ENCODE measurements around the gene FIG4.
"Not testable (repeated sequence)": the region's sequence is repeated elsewhere in the genome, so short reads cannot be mapped to it uniquely, and the experiment has no call there.

The FIG4 gene

DNA sequence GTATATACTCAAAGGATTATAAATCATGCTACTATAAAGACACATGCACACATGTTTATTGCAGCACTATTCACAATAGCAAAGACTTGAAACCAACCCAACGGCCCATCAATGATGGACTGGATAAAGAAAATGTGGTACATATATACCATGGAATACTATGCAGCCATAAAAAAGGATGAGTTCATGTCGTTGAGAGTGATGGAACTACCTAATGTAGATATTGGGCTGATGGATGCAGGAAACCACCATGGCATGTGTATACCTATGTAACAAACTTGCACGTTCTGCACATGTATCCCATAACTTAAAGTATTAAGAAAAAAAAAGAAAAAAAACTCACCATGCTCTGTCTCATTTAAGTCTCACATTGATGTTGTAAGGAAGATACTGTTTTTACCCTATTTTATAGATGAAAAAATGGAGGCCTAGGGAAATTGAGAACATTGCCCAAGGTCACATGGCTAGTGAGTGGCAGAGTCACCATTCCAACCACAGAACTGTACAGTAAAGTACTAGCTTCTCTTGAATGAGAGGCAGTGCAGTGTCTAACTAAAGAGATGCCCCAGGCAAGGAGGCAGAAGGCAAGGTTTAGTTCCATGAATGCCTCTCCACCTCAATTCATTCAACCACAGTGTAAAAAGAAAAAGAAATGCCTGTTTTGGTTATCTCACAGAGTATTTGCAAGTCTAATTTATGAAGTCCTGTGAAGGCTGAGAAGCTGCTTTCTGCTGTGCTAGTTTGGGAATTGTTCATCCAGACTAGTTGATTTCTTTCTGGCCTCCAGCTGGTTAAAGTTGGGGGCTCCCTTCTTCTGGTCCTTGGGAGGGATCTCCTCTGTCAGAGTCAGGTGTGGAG is 68.2 kb downstream of the FIG4 start:
- DNase-seq (ENCODE audit: low spot score) = no peak
- Mint-ChIP-seq H3K4me1 (ENCODE audit: low read depth) (peaks cover 13% of the 10 kb centered on the region), H3K9me3 (peaks cover 15% of the 10 kb centered on the region), H3K27me3 (ENCODE audit: low read depth) (no peaks in the 10 kb centered on the region), H3K4me3 (no peak overlapping the region), H3K36me3 (ENCODE audit: low read depth) (peaks cover 17% of the 10 kb centered on the region), H3K27ac (no peak overlapping the region)

DNA sequence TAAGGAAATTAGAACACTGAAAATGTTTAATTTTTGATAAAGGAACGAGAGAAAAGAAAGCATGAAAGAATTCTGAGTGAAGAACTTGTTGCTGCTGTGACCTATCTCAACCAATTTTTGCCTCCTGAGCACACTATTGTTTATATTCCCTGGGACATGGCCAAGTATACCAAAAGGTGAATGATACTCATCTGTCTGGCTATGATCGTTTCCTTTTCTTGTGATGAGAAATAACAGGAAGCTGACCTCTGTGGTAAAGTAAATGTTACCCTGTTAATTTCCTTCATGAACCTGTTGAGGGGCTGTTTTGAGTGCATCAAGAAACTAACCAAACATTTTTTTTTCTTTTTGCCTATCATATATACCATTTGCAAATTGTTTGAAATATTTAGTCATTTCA is 69.1 kb downstream of the FIG4 start:
- no peaks in the 10 kb centered on the region for H3K27me3 Mint-ChIP-seq (ENCODE audit: low read depth)

DNA sequence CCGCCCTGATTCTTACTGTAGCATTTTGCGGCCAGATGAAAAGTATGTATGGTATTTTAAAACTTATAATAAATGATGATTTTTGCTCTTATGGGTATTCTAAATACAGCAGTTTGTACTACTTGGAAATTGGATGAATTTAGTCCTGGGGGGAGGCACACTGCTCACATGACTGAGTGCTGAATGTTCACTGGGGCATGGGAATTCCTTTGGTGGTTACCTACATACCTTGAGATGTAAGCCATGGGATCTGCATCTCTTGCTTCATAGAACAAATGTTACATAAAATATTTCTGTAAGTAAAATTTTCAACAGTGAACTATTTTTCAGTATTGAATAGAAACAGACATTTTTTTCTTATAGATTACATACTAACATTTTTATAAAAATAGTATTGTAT is 71.1 kb downstream of the FIG4 start:
- peaks cover 12% of the 10 kb centered on the region for H3K36me3 Mint-ChIP-seq (ENCODE audit: low read depth)
- H3K27ac Mint-ChIP-seq = no peak overlapping the region
- peaks cover 13% of the 10 kb centered on the region for H3K4me1 Mint-ChIP-seq (ENCODE audit: low read depth)
- peaks cover 8% of the 10 kb centered on the region for H3K9me3 Mint-ChIP-seq
- DNase-seq (ENCODE audit: low spot score) = no peak
- H3K27me3 Mint-ChIP-seq (ENCODE audit: low read depth) = no peaks in the 10 kb centered on the region
- no peak overlapping the region for H3K4me3 Mint-ChIP-seq

More for the DNA sequence above, 69.1 kb downstream of the FIG4 start:
- H3K4me1 Mint-ChIP-seq (ENCODE audit: low read depth) = peaks cover 13% of the 10 kb centered on the region
- no peak overlapping the region for H3K4me3 Mint-ChIP-seq
- no peak for DNase-seq (ENCODE audit: low spot score)
- H3K36me3 Mint-ChIP-seq (ENCODE audit: low read depth) = peaks cover 17% of the 10 kb centered on the region
- H3K27ac Mint-ChIP-seq = no peak overlapping the region
- H3K9me3 Mint-ChIP-seq = peaks cover 15% of the 10 kb centered on the region

DNA sequence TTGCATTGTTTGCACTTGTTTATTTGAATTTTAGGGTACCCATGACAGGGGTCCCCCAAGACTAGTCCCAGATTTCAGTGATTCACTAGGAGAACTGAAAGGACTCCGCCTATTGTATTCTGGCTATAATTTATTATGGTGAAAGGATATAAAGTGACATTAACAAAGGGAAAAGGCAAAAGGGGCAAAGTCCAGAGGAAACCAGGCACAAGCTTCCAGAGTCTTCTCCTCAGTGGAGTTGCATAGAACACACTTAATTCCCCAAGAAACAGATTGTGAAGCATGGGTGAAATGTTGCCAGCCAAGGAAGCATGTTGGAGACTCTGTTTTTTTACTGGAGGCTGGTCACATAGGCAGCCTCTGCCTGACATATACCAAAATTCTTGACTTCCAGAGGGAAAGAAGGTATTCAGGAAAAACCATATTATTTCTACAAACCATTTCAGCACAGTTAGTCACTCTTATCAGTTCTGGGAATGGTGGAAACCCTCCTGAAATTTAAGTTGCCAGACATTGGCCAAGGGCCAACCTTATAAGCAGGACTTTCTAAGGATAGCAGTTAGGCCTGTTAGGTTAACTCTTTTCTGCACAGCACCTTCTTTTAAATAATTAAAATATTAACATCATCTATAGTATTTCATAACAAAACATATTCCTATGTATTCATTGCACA is 71.8 kb downstream of the FIG4 start:
- H3K27ac Mint-ChIP-seq = no peak overlapping the region
- peaks cover 8% of the 10 kb centered on the region for H3K36me3 Mint-ChIP-seq (ENCODE audit: low read depth)
- peaks cover 13% of the 10 kb centered on the region for H3K4me1 Mint-ChIP-seq (ENCODE audit: low read depth)
- H3K4me3 Mint-ChIP-seq = no peak overlapping the region
- H3K9me3 Mint-ChIP-seq = peaks cover 3% of the 10 kb centered on the region
- H3K27me3 Mint-ChIP-seq (ENCODE audit: low read depth) = no peaks in the 10 kb centered on the region
- DNase-seq (ENCODE audit: low spot score) = no peak

DNA sequence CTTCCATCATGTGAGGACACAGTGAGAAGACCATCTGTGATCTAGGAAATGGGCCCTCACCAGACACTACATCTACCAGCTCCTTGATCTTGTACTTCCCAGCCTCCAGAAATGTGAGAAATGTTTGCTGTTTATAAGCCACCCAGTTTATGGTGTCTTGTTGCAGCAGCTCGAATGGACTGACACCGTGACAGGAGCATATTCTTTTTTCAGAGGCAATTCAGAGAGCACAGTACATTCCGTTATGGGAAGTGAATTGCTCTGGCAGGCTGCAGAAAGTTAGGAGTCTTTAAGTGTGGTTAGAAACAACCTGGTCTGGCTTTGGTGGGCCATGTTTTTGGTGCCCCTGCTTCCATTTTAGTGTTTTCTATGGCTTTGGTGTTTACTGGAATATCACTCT is 75.1 kb downstream of the FIG4 start:
- H3K4me3 Mint-ChIP-seq = no peak overlapping the region
- no peaks in the 10 kb centered on the region for H3K4me1 Mint-ChIP-seq (ENCODE audit: low read depth)

DNA sequence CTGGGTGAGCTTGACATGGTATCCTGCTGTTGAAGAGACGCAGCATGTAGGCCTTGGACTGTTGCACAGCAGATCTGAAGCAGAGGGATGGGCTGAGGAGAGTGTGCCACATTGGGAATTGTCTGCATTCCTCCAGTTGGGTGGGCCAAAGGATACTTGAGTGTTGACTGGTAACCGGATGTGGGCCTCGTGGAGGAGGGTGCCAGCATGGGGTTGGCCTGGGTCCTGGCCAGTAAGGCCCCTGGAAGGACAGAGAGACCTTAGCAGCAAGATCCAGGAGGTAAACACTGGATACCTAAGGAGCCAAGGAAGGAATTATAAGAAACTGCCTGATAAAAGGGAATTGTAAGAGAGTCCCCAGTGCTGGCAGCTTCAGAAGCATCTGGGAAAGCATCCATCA is 76.9 kb downstream of the FIG4 start:
- Mint-ChIP-seq H3K4me1 (ENCODE audit: low read depth) (peaks cover 6% of the 10 kb centered on the region), H3K36me3 (ENCODE audit: low read depth) (peaks cover 9% of the 10 kb centered on the region), H3K4me3 (no peak overlapping the region), H3K9me3 (no peaks in the 10 kb centered on the region), H3K27ac (no peak overlapping the region), H3K27me3 (ENCODE audit: low read depth) (no peaks in the 10 kb centered on the region)
- DNase-seq (ENCODE audit: low spot score) = no peak

More for the DNA sequence above, 75.1 kb downstream of the FIG4 start:
- Mint-ChIP-seq H3K36me3 (ENCODE audit: low read depth) (peaks cover 2% of the 10 kb centered on the region), H3K27ac (no peak overlapping the region), H3K27me3 (ENCODE audit: low read depth) (no peaks in the 10 kb centered on the region), H3K9me3 (no peaks in the 10 kb centered on the region)
- no peak for DNase-seq (ENCODE audit: low spot score)

DNA sequence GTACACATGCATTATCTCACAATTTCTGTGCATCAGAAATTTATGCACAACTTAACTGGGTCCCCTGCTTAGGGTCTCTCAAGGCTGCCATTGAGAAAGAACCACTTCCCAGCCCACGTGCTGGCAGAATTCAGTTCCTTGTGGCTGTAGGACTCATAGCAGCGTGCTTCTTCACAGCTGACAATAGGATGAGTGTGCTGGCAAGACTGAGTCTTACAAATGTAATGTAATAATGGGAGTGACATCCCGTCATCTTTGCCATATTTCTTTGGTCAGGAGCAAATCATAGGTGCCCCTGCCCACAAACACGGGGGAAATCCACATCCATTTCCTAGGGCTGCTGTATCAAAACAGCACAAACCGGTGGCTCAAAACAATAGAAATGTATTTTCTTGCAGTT is 77.4 kb downstream of the FIG4 start:
- Mint-ChIP-seq H3K27ac (no peak overlapping the region), H3K36me3 (ENCODE audit: low read depth) (peaks cover 9% of the 10 kb centered on the region), H3K4me1 (ENCODE audit: low read depth) (peaks cover 6% of the 10 kb centered on the region), H3K27me3 (ENCODE audit: low read depth) (no peaks in the 10 kb centered on the region), H3K4me3 (no peak overlapping the region), H3K9me3 (no peaks in the 10 kb centered on the region)
- no peak for DNase-seq (ENCODE audit: low spot score)

DNA sequence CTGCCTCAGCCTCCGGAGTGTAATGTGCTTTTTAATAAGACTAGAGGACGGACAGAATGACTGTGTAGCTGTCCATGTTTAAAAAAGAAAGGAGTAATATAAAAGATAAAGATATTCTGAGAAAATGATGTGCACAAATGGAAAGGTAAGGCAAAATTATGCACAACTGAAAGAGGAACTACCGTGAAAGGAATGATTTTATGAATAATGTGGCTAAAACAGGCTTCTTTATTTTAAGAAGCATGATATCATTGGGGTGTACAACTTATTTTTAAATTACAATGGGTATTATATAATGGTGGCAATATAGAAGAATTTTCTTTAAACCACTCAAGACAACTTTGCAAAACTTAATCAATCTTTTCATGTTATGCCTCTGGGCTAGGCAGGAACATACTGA is 78.1 kb downstream of the FIG4 start:
- Mint-ChIP-seq H3K27ac (no peak overlapping the region), H3K4me1 (ENCODE audit: low read depth) (peaks cover 6% of the 10 kb centered on the region), H3K36me3 (ENCODE audit: low read depth) (peaks cover 9% of the 10 kb centered on the region), H3K27me3 (ENCODE audit: low read depth) (no peaks in the 10 kb centered on the region), H3K9me3 (no peaks in the 10 kb centered on the region), H3K4me3 (no peak overlapping the region)
- no peak for DNase-seq (ENCODE audit: low spot score)

DNA sequence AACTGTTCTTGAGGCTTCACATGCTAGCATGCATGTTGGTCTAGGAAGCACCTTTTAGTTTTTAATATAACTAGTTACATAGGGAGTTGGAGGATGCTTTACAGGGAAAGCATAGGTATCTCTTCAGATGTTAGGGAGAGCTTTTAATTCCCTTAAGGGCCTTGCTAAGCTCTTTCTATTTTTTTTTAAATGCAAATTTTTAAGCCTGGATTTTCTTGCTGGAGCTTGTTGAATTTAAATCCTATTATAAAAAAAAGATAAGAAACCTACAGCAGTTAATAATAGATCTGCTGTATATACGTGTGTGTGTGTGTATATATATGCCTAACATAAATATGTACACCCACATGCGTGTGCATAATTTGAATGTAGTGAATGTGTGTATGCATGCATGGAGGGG is 79.0 kb downstream of the FIG4 start:
- H3K27me3 Mint-ChIP-seq (ENCODE audit: low read depth) = no peaks in the 10 kb centered on the region
- H3K27ac Mint-ChIP-seq = no peak overlapping the region
- H3K9me3 Mint-ChIP-seq = no peaks in the 10 kb centered on the region
- no peak for DNase-seq (ENCODE audit: low spot score)
- peaks cover 6% of the 10 kb centered on the region for H3K4me1 Mint-ChIP-seq (ENCODE audit: low read depth)
- H3K4me3 Mint-ChIP-seq = no peak overlapping the region
- H3K36me3 Mint-ChIP-seq (ENCODE audit: low read depth) = peaks cover 9% of the 10 kb centered on the region

DNA sequence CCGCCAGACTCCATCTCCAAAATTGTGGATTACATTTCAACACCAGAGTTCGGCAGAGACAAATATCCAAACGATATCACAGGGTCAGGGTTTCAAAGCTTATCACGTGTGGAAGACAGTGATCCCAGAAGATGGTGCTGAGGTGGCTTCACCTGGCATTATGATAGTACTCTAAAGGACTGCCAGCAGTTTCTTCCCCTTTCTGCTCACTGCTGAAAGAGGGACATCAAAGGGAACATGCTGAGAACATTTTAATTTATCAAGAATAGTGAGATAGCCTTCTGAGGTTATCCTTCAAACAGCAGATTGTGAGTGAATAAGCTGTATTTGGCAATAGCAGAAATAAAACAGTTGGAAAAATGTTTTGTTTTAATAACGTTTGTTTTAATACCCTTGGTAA is 79.7 kb downstream of the FIG4 start:
- Mint-ChIP-seq H3K27ac (no peak overlapping the region), H3K36me3 (ENCODE audit: low read depth) (peaks cover 9% of the 10 kb centered on the region), H3K9me3 (no peaks in the 10 kb centered on the region), H3K4me1 (ENCODE audit: low read depth) (peaks cover 6% of the 10 kb centered on the region), H3K4me3 (no peak overlapping the region), H3K27me3 (ENCODE audit: low read depth) (no peaks in the 10 kb centered on the region)
- no peak for DNase-seq (ENCODE audit: low spot score)

DNA sequence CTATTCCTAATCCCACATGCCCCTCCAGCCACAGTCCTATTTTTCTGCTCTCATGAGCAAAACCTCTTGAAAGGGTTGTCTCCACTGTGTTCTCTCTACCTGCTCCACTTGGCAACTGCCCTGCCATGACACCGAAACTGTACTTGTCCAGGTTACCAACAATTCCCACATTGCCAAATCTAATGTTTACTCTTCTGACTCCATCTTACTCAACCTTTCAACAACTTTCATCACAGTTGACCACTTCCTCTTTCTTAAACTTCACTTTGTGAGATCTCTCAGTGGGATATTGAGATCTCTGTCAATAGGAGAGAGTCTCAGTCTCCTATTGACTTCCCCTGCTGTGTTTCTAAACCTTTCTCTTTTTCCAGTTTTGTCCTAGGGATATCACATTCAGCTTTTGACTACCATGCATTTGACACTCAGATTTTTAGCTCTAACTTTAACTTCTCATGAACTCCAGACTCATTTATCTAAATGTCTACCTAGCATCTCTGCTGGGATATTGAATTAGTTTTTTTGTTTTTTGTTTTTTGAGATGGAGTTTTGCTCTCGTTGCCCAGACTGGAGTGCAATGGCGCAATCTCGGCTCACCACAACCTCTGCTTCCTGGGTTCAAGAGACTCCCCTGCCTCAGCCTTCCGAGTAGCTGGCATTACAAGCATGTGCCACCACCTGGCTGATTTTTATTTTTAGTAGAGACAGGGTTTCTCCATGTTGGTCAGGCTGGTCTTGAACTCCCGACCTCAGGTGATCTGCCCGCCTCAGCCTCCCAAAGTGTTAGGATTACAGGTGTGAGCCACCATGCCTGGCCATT is 81.1 kb downstream of the FIG4 start:
- not testable (repeated sequence) for H3K4me3 Mint-ChIP-seq; H3K27ac Mint-ChIP-seq; H3K27me3 Mint-ChIP-seq (ENCODE audit: low read depth); H3K9me3 Mint-ChIP-seq; H3K4me1 Mint-ChIP-seq (ENCODE audit: low read depth); H3K36me3 Mint-ChIP-seq (ENCODE audit: low read depth); DNase-seq (ENCODE audit: low spot score)

DNA sequence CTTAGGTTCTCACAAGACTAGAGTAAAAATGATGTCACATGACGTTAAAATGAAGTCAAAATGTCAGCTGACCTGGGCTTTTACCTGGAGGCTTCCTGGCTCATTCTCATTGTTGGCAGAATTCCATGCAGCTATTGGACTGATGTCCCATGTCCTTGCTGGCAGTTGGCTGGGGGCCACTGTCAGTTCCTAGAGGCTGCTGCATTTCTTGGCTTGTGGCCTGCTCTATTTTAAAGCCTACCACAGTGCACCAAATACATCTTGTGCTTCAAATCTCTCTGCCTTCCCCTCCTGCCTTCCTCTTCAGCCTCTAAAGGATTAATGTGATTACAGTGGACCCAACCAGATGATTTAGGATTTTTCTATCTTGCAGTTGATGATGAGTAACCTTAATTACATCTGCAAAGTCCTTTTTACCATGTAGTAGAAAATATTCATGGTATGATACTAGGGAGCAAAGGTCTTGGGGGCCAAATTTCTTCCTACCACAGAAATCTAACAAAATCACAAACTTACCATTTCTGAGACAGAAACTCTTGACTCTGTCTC is 81.9 kb downstream of the FIG4 start:
- H3K27me3 Mint-ChIP-seq (ENCODE audit: low read depth) = no peaks in the 10 kb centered on the region
- H3K4me3 Mint-ChIP-seq = no peak overlapping the region
- peaks cover 9% of the 10 kb centered on the region for H3K36me3 Mint-ChIP-seq (ENCODE audit: low read depth)
- DNase-seq (ENCODE audit: low spot score) = no peak
- no peaks in the 10 kb centered on the region for H3K9me3 Mint-ChIP-seq
- no peak overlapping the region for H3K27ac Mint-ChIP-seq
- H3K4me1 Mint-ChIP-seq (ENCODE audit: low read depth) = peaks cover 6% of the 10 kb centered on the region

DNA sequence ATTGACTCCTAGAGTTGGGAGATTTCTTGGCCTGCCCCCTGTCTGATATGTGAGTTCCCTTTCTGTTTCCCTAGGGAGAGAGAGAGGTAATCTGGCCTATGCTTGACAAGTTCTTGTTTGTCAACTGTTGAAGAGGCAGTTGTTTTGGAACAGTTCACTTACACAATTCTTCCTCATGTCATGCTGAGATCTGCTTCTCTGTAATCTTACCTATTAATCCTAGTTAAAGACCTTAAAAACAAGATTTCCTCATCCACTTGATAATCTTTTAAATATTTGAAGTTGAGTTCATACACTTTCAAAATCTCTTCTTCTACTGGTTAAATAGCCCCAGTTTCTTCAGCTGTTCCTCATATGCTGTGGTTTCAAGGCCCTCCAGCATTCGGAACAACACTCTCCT is 89.9 kb downstream of the FIG4 start:
- Mint-ChIP-seq H3K27ac (no peak overlapping the region), H3K4me3 (no peak overlapping the region), H3K27me3 (ENCODE audit: low read depth) (no peaks in the 10 kb centered on the region), H3K4me1 (ENCODE audit: low read depth) (peaks cover 2% of the 10 kb centered on the region), H3K9me3 (no peaks in the 10 kb centered on the region), H3K36me3 (ENCODE audit: low read depth) (peaks cover 3% of the 10 kb centered on the region)
- DNase-seq (ENCODE audit: low spot score) = no peak

Measured in T-helper 2 cell treated with Interferon-gamma antibody and Interleukin-4, amounts not matched to agents 5 μg/mL and 100 μg/mL, for 36 hours (primary cell).